ENCODE measurements around the gene TMX1. TPM values are rescaled to one million over a fixed set of nuclear protein-coding genes. Genes with fewer than 3 reads are reported as not detected.
"Not testable (repeated sequence)": the region's sequence is repeated elsewhere in the genome, so short reads cannot be mapped to it uniquely, and the experiment has no call there.

TMX1 gene
- total RNA-seq, 4 donors from 2014 or later: 30.0 to 37.8 (median 33.1) TPM

GRCh38 chr14:51207621-51208020, 32.4 kb upstream of the TMX1 start:
- no peak for DNase-seq (ENCODE audit: low spot score)
- no peak for TF ChIP-seq CTCF (IDR thresholded peaks at IDR 0.05)

GRCh38 chr14:51208982-51209381, 31.1 kb upstream of the TMX1 start:
- no peak for ATAC-seq (ENCODE audit: low FRiP score)
- no peak for TF ChIP-seq CTCF (IDR thresholded peaks at IDR 0.05)

More at GRCh38 chr14:51207621-51208020, 32.4 kb upstream of the TMX1 start:
- ATAC-seq (ENCODE audit: low FRiP score): no peak

GRCh38 chr14:51209457-51209856, 30.6 kb upstream of the TMX1 start:
- TF ChIP-seq CTCF (IDR thresholded peaks at IDR 0.05): no peak
- DNase-seq (ENCODE audit: low spot score) (no peak), ATAC-seq (ENCODE audit: low FRiP score) (no peak)

More at GRCh38 chr14:51208982-51209381, 31.1 kb upstream of the TMX1 start:
- DNase-seq (ENCODE audit: low spot score): no peak

- ATAC-seq (ENCODE audit: low FRiP score) (no peak), DNase-seq (ENCODE audit: low spot score) (no peak)
- no peak for TF ChIP-seq CTCF (IDR thresholded peaks at IDR 0.05)
These were observed 29.5 kb upstream of the TMX1 start for GRCh38 chr14:51210594-51210993.

GRCh38 chr14:51211149-51211548, 28.9 kb upstream of the TMX1 start:
- ATAC-seq (ENCODE audit: low FRiP score) (no peak), DNase-seq (ENCODE audit: low spot score) (no peak)
- no peak for TF ChIP-seq CTCF (IDR thresholded peaks at IDR 0.05)

- DNase-seq (ENCODE audit: low spot score) (no peak), ATAC-seq (ENCODE audit: low FRiP score) (no peak)
- no peak for TF ChIP-seq CTCF (IDR thresholded peaks at IDR 0.05)
These were observed 23.4 kb upstream of the TMX1 start for GRCh38 chr14:51216602-51217001.

- no peak for TF ChIP-seq CTCF (IDR thresholded peaks at IDR 0.05)
- ATAC-seq (ENCODE audit: low FRiP score): no peak
- no peak for DNase-seq (ENCODE audit: low spot score)
These were observed 20.3 kb upstream of the TMX1 start for GRCh38 chr14:51219473-51220448.

GRCh38 chr14:51223463-51223862, 16.6 kb upstream of the TMX1 start:
- ATAC-seq (ENCODE audit: low FRiP score); DNase-seq (ENCODE audit: low spot score): not testable (repeated sequence)
